HL-60/S4 treated with retinoic acid at 250 ng/mL for 4 days and 3 days (cell line): Measurements from ENCODE around the gene CAPN9.

ENCODE experiments used
- in situ Hi-C: fragments of 300-500 bp; cut with MboI; formaldehyde crosslinking; loops from 2 replicates; pipeline ENCODE4 v1.7.0; 2022; ENCODE audit warnings: low sequenced_read_pairs

CAPN9 gene

DNA sequence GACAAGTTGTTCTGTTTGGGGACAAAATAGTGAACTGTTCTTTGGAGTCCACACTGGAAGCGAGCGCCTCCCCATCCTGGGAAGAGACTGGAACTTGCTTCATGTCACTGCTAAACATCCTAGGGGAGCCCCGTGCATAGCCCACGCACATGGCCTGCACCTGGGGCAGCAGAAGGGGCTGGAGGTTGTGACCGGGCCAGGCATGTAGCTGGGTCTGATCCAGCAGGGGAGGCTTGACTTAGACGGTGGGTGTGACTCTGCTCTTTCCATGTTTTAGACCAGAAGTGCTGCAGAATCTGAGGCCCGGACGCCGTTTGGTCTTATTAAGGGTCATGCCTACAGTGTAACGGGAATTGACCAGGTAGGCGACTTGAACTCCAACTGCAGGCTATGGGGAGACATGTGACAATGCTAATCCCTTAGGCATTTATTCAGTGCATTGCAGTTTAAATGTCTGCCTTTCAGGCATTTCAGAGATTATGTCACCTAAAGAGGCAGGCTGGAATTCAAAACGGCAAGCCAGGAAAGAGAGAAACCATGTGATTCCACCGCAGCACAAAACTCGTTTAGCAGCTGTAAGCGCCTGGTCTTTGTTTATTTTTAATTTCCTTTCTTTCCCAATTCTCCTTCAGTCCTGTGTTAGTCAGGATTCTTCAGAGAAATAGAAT is 21.8 kb downstream of the CAPN9 start:
- in situ Hi-C loops: no loop called here

DNA sequence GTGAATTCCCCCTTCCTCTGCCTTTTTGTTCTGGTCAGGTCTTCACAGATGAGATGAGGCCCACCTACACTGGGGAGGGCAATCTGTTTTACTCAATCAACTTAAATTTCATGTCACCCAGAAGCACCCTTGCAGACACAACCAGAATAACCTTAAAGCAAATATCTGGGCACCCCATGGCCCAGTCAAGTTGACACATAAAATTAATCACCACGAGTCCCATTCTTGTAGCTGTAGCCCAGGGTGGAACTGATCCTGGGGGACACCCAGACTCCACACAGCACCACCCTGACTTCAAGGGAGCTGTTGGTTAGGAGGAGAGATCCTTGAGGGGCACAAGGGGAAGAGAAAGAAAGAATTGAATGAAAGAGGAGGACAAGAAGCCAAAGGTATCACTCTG is 23.1 kb downstream of the CAPN9 start:
- in situ Hi-C loops: no loop called here

DNA sequence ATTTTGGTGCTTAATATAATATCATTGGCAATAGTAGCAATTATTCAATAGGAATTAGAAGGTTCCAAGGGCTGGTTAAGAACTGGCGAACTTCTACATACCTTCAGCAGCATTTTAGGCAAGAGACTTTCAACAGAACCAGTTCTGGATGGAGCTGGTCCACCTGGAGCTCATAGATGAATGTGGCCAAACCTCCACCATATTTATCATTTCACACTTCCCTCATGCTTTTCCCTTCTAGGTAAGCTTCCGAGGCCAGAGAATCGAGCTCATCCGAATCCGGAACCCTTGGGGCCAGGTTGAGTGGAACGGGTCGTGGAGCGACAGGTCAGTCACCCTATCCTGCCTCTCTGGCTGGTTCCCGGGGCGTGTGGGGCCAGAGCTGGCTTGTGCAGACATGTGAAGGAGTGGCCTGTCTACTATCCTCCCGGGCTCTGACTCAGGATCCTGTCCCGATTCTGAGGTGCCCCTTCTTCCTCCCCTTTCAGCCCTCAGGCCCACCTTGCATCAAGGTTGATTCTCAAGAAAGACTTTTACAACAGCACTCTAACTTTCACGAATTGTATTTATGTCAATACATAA is 24.7 kb downstream of the CAPN9 start:
- in situ Hi-C loops: no loop called here

DNA sequence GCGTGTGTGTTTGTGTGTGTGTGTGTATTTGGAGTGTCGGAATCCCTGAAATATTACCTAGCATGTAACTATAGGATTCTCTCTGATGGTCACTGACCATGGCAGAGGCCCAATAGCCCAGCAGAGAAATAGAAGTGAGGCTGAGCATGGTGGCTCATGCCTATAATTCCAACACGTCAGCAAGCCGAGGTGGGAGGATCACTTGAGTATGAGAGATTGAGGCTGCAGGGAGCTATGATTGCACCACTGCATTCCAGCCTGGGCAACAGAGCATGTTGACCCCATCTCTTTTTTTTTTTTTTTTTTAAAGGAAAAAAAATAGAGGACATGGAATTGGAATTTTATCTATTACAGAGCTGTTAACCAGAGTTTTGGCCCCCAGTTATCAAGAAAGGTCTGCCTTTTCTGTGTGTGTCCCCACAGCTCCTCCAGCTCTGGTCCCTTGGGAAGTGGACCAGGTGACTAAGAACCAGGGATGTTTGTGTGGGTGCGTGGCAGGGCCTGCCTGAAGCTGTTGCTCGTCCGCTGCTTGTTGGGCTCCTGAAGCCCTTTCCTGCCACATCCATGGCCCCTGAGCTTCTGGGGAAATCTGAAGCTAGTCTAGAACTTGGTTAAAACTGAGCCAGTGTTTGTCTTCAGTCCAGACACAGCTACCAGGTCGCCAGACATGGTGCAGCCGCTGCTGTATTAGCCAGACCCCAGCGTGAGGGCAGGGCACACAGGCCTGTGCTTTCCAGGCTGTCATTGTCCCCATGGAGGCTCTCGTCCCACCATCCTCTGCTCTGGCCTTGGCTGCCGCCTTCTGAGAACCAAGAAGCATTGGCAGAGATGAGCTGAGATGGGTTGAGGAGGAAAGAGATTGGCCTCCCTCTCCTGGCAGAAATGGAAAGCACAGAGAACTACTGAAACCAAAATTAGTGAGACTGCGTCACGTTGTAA is 25.5 kb downstream of the CAPN9 start:
- in situ Hi-C loops: no loop called here

DNA sequence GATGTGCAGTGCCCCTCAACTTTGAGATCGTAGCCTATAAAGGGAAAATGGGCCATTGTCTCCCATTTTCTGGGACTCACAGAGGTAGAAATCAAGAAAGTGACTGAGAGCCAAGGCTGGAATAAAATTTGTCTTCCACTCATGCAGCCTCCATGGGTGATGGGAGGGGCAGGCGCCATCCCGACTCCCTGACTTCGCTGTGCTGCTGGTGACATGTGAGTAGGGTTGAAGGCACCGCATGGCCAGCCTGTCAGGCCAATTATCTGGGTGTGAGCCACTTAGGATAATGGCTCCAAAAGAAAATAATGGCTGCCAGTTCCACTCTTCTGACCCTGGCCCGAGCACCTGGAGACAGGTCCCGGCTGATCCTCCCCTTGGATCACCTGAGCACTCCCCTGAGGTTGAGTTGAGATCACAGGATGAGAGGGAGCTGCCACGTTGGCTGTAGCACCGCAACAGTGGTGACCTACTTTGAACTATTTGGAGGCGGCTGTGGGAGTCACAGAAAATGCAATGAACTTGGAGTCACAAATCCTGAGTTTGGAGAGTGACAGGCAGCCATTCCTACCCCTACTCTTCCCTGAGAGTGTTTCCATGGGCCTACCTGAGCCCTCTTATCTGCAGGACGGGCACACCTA is 26.3 kb downstream of the CAPN9 start:
- in situ Hi-C loops: no loop called here

DNA sequence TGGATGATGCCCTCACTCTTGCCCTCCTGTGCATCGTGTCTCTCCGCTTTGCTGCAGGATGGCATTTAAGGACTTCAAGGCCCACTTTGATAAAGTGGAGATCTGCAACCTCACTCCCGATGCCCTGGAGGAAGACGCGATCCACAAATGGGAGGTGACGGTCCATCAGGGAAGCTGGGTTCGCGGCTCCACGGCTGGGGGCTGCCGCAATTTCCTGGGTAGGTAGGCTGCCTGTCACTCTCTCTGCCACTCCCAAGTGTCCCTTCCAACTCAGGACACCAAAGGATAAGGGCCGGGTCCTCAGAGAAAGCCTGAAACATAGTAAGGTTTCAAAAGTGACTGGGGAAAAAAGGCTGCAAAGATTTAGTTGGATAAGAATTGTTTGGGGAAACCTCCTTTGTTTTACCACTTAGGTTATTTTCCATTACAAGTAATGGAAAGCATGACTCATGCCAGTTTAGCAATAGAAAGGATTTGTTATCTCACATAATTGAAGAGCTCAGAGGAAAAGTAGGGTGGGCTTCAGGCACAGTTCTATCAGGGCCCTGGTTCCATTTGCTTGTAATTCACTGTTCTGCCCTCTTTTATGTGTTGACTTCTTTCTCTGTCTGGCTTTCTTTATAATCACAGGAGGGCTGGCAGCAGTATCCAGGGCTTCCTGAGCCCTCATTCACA is 31.9 kb downstream of the CAPN9 start:
- in situ Hi-C loops: no loop called here

DNA sequence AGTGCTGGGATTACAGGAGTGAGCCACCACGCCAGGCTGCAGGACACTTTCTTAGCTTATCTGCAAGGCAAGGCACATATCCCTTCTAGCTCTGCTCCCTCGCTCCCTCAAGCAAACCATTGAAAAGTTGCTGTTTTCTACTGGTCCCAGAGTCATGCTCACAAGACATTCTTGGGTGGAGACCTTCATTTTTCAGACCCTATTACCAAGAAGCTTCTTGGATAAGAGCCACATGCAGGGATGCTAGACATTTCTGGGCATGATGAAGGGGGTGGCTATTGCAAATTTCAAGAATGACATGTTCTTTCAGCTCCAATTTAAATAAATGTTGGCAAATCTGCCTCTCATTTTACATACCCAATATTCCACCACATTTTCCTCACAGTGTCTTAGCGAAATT is 33.9 kb downstream of the CAPN9 start:
- in situ Hi-C loops: no loop called here

DNA sequence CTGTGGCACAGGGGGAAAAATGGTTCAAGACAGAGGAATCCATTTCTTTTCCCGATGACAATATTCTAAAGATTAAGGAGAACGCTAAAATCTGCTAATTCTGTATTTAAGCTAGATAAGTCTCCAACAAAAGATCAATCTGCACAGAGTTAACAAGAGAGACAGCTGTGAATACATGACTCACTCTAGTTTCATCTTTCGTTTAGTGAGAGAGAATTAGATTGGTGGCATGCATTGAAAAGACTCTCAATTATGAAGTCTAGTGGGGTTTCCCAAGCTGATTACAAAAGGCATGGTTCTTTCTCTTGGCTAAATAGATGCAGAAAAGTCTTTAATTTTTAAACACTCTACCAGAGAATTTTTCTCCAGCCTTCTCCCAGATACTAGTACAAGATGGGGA is 34.4 kb downstream of the CAPN9 start:
- in situ Hi-C loops: no loop called here

DNA sequence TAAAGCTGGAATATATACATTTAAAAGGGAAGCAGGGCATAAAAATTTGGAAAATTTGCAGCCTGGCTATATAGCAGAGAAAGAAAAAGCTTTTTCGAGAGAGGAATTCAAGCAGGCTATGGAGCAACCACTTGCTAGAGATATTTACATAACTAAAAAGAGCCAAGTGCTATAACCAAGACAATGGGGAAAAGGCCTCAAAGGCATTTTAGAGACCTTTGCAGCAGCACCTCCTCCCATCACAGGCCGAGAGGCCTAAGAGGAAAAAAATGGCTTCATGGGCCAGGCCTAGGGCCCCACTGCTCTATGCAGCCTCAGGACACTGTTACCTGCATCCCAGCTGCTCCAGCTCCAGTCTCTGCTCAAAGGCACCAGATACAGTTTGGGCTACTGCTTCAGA is 37.0 kb downstream of the CAPN9 start:
- in situ Hi-C loops: no loop called here

DNA sequence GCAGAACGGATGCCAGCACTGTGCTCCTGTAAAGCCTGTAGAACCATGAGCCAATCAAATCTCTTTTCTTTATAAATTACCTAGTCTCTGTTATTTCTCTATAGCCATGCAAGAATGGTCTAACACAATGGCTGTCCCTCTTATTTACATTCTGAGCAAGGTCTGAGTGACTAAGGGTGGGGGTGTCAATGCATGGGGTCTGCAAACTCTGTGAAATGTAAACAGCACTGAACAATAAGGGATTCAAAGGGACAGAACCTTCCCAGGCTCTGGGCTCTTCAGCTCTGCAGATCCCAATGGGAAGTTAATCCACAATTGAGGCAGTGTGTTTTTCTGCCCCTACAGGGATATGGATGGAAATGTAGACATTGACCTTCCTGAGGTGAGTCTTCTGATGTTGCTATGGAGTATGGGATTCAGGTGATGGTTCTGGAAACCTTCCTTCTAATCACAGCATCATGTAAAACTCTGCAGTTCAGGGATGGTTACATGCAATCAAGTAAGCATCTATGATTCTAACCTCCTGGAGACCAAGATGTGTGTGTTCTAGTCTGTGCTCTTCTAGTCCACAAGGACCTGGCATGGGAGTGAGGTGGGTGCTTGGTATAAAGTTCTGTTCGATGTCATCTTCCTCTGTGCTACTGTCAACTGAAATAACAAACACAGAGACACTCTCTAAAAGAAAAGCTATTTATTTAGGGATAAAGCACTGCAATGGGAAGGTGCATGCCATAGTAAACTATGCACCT is 38.6 kb downstream of the CAPN9 start:
- in situ Hi-C loops: no loop called here

DNA sequence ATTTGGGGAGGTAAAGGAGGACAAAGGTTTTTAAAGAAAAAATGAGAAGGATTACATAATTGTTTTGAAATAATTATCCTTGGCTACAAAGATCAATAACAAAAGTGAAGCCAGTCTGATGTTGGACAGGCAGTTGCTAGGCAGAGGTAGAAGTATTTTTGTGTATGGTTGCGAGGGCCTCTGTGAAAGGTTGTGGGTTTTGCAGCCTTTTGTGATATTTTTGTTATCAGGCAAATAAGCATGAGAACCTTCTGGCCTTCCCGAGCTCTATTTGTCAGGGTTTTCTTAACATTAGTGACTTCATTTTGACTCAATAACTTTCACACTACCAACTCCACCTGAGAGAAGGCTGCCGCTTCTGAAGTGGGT is 39.2 kb downstream of the CAPN9 start:
- in situ Hi-C loops: no loop called here

DNA sequence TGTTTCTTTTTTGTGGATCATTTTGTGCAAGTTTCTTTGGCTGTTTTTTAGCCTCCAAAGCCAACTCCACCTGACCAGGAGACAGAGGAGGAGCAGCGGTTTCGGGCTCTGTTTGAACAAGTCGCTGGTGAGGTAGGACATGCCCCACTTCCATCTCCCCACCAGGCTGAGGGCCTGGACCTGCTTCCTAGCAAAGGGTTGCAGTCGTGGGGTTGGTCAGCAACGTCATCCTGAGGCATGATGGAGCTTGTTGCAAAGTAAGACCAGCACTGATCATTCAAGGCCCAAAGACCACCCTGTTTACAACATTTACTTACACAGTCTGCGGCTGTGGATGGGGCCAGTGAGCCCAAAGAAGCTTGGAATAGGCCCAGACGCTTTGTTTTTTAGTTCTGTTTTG is 40.3 kb downstream of the CAPN9 start:
- in situ Hi-C loops: no loop called here

DNA sequence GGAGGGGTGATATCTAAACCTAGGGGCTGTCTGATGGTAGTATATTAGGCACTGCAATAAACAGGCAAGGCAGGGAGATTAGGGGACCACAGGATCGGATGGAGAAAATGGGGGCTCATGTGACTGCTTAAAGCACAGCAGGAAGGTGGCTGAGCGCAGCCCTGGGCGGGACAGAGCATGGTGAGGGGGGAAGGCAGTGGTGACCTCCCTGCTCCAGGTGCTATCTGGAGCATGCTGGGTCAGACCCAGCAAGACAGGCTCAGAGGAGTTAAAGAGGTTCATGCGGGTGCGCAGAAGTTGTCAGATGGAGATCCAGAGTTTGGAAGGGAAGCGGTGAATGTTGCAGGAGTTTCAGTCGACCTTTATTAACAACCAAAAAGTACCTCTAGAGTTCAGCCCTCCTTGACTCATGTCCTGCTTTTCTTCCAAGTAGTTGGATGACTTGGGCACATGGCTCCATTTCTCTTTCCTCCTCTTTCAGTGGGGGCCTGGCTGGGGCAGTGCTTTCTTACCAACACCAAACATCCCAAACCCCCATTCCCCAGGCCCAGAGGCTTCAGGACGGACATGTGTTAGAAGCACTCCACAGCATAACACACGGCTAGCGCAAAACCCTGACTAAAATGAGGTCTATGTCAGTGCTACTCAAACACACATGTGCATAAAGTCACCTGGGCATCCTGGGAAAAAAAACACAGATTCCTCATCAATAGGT is 41.5 kb downstream of the CAPN9 start:
- in situ Hi-C loops: no loop called here

DNA sequence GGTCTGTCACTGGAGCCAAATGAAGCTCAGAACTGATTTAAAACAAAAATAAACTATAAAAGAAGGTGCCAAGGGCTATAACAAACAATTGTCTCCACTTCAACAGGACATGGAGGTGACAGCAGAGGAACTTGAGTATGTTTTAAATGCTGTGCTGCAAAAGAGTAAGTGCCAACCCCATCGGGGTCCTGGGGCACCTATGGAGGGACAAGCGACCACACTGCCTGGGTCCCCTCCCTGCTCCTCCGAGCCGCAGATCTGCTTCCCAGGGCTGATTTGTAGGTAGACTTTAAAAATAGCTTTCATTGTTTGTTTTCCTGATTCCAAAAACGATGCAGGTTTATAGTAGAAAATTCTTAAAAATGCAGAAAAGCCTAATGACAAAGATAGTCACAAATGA is 42.8 kb downstream of the CAPN9 start:
- in situ Hi-C loops: no loop called here

DNA sequence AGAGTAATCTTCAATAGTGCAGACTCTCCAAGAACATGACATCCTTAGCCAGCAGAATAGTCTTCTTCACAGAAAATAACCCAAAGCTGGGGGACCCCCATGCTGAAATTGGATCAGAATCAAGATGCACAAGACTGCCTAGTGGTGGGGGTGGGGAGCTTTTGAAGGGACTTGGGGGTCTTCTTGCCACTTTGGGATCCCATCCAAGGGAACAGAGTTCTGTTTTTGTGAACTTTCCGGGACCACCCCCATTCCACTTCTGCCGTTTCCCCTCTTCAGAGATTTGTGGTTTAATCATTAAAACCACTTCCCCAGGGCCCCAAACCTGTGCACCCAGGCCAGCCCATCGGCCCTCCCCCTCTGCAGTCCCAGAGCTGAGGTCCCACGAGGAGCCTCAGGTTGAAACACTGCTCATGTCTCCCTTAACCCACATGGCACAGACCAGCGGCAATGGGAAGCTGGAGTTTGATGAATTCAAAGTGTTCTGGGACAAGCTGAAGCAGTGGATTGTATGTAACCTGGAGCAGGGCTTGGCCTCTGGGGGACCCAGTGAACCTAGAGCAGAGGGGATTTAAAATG is 44.9 kb downstream of the CAPN9 start:
- in situ Hi-C loops: no loop called here

DNA sequence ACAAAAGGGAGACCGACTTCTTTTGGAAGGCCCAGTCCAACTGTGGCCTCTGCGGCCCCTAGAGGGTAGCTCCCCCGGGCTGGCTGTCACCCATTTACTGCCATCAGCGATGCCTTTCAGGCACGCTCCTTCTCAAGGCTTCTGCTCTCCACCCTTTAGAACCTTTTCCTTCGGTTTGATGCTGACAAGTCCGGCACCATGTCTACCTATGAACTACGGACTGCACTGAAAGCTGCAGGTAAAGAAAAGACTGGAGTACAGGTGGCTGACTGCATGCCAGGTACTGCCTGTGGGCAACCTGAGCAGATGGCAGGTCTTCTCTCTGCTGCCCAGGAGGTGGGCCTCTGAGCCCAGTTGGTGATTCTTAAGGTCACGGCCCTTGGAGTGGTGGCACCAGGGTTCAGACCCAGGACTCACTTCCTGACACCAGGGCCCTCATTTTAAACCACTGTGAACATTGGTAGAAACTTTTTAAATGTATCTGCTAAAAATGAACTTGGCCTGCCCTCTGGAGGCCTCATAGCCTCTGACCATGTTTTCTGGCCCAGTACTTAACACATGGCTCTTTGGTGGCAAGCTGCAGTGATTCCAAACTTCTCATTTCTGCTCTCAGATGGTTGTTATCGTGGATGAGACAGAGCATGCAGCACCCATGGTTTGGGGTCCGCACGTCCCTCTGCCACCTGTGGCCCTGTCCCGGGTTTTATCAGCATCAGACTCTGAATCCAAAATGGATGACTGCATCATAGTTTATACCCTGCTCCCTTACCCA is 45.7 kb downstream of the CAPN9 start:
- in situ Hi-C loops: no loop called here

DNA sequence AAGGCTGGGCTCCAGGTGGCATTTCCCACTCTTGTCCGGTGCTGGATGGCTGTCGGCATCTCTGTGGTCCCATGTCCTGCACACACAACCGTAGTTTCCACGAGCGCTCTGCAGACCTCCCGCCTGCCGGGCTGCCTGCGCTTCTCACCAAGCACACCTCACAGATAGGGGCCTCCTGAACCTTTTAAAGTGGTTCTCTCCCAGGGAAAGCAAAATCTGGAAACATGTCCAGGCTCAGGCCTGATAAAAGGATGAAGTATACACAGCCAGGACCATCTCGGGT is 46.2 kb downstream of the CAPN9 start:
- in situ Hi-C loops: no loop called here

DNA sequence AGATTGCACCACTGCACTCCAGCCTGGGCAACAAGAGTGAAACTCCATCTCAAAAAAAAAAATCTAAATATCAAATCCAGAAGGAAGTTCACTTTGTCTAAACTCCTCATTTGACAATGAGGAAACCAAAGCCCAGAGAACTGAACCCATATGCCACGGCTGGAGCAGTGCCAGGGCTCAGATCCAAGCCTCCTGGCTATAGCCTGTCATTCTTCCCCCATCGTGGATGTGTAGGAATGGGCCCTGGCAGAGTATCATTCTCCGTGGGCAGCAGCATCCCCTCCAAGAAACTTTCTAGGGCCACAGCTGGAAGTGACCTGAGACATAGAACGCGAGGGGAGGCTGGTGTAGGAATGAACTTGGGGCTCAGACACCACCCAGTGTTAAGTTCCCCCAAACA is 47.2 kb downstream of the CAPN9 start:
- in situ Hi-C loops: no loop called here
